Ovary (tissue), 3 donors: ENCODE measurements around the gene GABRB3.

Experiments used
- CTCF ChIP-seq, 3 donors: fragments of 450-650 bp in 2 of 3; fragments of 200-600 bp in 1 of 3; IDR thresholded peaks; one replicate each; pipeline versions ENCODE4 v1.5.1 to v1.8.0; 2016 to 2022; ENCODE audit warnings: antibody characterized with exemption in 3 of 3, mild to moderate bottlenecking in 1 of 3
- EP300 ChIP-seq: sonication (generic); formaldehyde crosslinking; IDR thresholded peaks from one replicate; pipeline ENCODE4 v1.6.1; 2017; ENCODE audit warnings: antibody characterized with exemption
- POLR2A ChIP-seq: fragments of 450-650 bp; IDR thresholded peaks from one replicate; pipeline ENCODE4 v1.6.1; 2017; ENCODE audit warnings: antibody characterized with exemption, mild to moderate bottlenecking, moderate library complexity
- donor health status: DM: no; HTN: no; CAD: no.

- TF ChIP-seq CTCF (IDR thresholded peaks at IDR 0.05) (no peak), POLR2A (no peak), EP300 (no peak)
Measured at GRCh38 chr15:26773917-26774316, 1.1 kb upstream of the GABRB3 start.
